Stimulated activated naive CD4-positive, alpha-beta T cell treated with Interleukin-2 at 50 U/mL for 16 hours (primary cell): ENCODE measurements around the gene ZFHX3.

Source experiments
- DNase-seq: peaks from one replicate; lab custom pipeline; 2025; lab: John Stamatoyannopoulos, UW

ZFHX3 gene

GRCh38 chr16:73057291-73058210 lies 9.6 kb upstream of the ZFHX3 start:
- no peak for DNase-seq

GRCh38 chr16:73056921-73057290 lies 9.0 kb upstream of the ZFHX3 start:
- no peak for DNase-seq

GRCh38 chr16:73056448-73056847 lies 8.5 kb upstream of the ZFHX3 start:
- no peak for DNase-seq

- DNase-seq: no peak
These were observed 7.0 kb upstream of the ZFHX3 start for GRCh38 chr16:73054813-73055482.

- no peak for DNase-seq
These were observed 6.5 kb upstream of the ZFHX3 start for GRCh38 chr16:73054498-73054812.

GRCh38 chr16:73054125-73054484 lies 6.2 kb upstream of the ZFHX3 start:
- no peak for DNase-seq

- no peak for DNase-seq
These were observed 5.6 kb upstream of the ZFHX3 start for GRCh38 chr16:73053364-73054124.

GRCh38 chr16:73053038-73053363 lies 5.1 kb upstream of the ZFHX3 start:
- no peak for DNase-seq

GRCh38 chr16:73052576-73052975 lies 4.6 kb upstream of the ZFHX3 start:
- no peak for DNase-seq

GRCh38 chr16:73051961-73052360 lies 4.0 kb upstream of the ZFHX3 start:
- no peak for DNase-seq

GRCh38 chr16:73051226-73051625 lies 3.3 kb upstream of the ZFHX3 start:
- DNase-seq: no peak

GRCh38 chr16:73050201-73051099 lies 2.5 kb upstream of the ZFHX3 start:
- no peak for DNase-seq

- no peak for DNase-seq
These were observed 1.6 kb upstream of the ZFHX3 start for GRCh38 chr16:73049511-73049910.

- no peak for DNase-seq
These were observed 1.2 kb upstream of the ZFHX3 start for GRCh38 chr16:73049091-73049490.

- DNase-seq: no peak
These were observed 558 bp upstream of the ZFHX3 start for GRCh38 chr16:73048292-73049080.

- DNase-seq: no peak
These were observed 750 bp downstream of the ZFHX3 start for GRCh38 chr16:73047221-73047535.

GRCh38 chr16:73046849-73047214 lies 1.1 kb downstream of the ZFHX3 start:
- DNase-seq: no peak

GRCh38 chr16:73046202-73046848 lies 1.6 kb downstream of the ZFHX3 start:
- DNase-seq: no peak

GRCh38 chr16:73043828-73044467 lies 4.0 kb downstream of the ZFHX3 start:
- no peak for DNase-seq

- no peak for DNase-seq
These were observed 5.1 kb downstream of the ZFHX3 start for GRCh38 chr16:73042807-73043206.
